ENCODE measurements around the gene FNBP1.

FNBP1 gene

DNA sequence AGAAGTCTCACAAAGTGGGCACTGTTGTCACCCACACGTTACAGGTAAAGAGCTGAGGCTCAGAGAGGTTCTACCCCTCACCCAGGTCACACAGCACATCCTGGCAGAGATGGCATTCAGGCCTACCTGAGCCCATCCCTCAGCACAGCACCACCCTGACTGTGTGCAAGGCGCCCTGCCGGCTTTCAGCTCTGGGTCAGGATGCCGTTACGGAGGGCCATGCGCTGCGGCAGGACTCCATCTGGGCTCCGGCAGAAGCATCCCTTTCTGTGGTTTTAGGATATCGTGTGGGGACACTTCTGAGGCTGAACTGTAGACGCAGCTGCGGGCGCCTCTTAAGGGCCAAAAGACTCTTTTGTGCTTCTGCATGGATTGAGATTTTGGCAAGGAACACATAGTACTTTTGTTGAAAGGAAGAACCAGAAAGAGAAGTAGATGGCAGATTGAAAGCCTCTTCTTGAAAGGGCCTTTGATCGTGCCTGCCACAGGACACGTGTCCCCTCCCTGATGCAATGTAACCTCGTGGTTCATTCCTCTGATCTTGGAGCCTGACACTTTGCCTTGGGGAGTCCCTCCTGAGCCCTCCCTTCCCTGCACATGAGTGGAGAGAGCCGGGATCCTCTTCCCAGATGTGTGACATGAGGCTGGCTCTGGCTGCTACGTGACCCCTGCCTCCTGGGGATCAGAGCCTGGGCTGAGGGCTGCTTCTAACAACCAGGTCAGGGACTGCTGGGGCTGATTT lies 176.4 kb downstream of the FNBP1 start:
- TF ChIP-seq ZFX (IDR thresholded peaks at IDR 0.05): no peak
- TF ChIP-seq, protein P1, sequence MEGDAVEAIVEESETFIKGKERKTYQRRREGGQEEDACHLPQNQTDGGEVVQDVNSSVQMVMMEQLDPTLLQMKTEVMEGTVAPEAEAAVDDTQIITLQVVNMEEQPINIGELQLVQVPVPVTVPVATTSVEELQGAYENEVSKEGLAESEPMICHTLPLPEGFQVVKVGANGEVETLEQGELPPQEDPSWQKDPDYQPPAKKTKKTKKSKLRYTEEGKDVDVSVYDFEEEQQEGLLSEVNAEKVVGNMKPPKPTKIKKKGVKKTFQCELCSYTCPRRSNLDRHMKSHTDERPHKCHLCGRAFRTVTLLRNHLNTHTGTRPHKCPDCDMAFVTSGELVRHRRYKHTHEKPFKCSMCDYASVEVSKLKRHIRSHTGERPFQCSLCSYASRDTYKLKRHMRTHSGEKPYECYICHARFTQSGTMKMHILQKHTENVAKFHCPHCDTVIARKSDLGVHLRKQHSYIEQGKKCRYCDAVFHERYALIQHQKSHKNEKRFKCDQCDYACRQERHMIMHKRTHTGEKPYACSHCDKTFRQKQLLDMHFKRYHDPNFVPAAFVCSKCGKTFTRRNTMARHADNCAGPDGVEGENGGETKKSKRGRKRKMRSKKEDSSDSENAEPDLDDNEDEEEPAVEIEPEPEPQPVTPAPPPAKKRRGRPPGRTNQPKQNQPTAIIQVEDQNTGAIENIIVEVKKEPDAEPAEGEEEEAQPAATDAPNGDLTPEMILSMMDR (conservative IDR thresholded peaks at IDR 0.05): no peak

DNA sequence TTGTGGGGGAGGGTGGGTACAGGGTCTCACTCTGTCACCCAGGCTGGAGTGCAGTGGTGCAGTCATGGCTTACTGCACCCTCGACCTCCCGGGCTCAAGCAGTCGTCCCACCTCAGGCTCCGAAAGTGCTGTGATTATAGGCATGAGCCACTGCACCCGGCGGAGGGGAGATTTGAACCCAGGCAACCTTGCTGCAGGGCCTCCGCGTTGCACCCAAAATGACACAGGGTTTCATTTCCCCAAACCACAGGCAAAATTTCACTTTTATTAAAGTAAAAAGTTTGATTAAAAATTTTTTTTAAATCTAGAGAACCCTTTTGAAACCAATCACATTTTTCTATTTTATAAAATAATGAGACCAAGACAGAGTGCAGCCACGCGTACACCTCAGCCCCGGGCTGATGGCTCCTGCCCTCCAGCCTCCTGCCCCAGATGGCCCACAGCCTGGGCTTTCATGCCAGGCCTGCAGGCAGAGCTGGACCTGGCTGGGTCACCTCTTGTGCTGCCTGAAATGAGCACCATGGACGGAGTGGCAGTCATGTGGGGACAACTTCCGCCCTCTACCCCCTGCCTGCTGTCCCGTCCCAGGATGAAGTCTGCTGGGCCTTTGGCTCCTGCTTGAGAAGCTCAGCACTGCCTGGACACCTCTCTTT lies 177.2 kb downstream of the FNBP1 start:
- no peak overlapping the region for H3K27ac ChIP-seq

More for the DNA sequence above, 176.4 kb downstream of the FNBP1 start:
- no peak overlapping the region for H3K27ac ChIP-seq

DNA sequence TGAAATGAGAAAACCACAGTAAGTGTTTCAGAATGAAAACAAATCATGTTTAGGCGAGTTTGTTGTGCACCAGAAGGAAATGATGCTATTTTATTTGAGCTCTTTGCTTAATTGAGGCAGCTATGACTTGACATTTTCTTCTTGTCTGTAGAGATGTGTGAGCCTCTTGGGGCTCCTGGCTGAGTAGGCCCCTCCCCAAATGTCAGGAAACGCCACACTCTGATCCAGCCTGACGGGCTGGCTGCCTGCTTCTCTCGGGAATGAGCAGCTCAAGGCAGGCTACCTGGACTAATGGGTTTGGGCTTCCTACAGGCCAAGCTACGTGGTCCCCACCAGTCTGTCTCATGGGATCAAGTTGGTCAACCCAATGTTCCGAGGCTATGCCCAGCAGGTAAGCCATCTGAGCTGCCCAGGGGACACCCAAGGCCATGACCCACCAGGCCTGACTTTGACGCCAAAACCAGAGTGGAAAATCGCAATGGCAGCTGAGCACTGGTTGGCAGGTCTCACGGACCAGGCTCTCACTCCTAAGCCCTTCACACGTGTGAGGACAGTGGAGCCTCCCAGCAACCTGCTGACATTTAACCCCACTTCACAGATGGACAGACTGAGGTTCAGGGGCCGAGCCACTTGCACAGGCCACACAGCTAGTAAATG lies 177.9 kb downstream of the FNBP1 start:
- no peak for TF ChIP-seq ZFX (IDR thresholded peaks at IDR 0.05)
- TF ChIP-seq, protein P1 (conservative IDR thresholded peaks at IDR 0.05): no peak
- H3K27ac ChIP-seq: no peak overlapping the region

More for the DNA sequence above, 177.2 kb downstream of the FNBP1 start:
- TF ChIP-seq ZFX (IDR thresholded peaks at IDR 0.05): no peak
- TF ChIP-seq, protein P1 (conservative IDR thresholded peaks at IDR 0.05): no peak

DNA sequence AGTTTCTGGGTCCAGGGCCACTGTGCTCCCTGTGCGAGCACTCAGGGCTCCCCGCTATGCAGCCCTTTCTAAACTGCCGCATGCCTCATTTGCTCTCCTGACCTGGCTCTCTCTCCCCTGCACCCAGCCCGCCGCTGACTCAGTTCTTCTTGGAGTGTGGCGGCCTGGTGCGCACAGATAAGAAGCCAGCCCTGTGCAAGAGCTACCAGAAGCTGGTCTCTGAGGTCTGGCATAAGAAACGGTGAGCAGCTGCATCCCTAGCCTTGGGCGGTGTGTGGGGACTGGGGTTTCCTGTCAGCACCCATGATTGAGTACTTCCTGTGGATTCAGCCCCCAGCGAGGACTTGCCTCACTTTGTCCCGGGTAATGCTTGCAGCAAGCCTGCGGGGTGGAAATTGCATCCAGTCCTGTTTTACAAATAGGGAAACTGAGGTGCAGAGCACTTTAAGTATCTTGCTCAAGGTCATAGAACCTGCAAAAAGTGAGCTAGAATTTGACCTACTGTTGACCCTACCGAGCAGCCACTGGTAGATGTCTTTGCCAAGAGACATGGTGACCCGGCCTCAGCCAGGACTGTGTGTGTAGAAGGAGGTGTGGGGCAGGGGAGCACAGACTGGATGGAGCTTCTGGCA lies 179.8 kb downstream of the FNBP1 start:
- TF ChIP-seq, protein P1 (conservative IDR thresholded peaks at IDR 0.05): no peak
- no peak for TF ChIP-seq ZFX (IDR thresholded peaks at IDR 0.05)

DNA sequence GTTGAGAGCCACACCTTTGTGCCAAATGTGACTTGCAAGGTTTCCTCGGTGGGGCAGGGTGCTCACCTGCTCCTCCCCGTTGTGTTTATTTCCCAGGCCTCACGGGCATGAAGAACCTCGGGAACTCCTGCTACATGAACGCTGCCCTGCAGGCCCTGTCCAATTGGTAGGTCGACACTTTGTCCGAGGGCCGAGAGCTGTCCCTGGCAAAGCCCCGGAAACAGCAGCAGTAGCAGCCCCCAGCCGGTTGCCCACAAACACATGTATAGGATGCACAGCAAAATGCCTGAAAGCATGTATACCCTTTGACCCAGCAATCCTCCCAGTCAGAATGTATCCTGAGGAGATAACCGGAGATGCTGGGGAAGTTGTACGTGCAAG lies 181.6 kb downstream of the FNBP1 start:
- no peak for TF ChIP-seq ZFX (IDR thresholded peaks at IDR 0.05)
- TF ChIP-seq, protein P1 (conservative IDR thresholded peaks at IDR 0.05): no peak
- H3K27ac ChIP-seq: no peak overlapping the region

More for the DNA sequence above, 179.8 kb downstream of the FNBP1 start:
- H3K27ac ChIP-seq: no peak overlapping the region

DNA sequence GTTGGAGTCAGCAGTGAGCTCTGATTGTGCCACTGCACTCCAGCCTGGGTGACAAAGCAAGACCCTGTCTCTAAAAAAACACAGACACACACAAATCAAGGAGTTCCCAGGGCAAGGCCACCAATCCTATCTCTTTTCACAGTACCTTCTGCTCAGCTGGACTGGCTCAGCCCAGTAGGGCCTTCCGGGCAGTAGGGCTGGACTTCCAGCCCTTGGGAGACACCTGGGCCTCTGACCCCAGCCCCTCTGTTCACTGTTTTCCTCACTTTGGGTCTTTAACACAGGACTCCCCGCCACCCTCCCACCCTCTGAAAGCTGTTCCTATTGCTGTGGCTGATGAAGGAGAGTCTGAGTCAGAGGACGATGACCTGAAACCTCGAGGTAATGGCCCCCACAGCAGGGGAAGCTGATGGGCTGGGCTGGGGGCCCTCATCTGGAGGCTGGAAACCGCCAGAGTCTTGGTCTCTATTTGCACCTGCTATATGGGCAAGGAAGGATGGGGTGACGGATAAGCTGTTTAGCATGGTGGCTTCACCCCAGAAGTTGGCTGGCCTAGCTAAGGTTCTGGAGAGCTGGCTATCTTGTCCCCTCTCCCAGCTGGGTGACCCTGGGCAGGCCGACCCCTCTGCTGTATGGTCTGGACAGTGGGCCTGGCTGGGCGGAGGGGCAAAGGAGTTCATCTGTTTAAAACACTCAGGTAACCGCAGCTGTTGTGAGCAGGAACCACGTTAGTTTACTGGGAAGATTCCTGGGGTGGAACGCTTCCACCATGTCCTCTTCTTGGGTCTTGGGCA lies 182.1 kb downstream of the FNBP1 start:
- TF ChIP-seq ZFX (IDR thresholded peaks at IDR 0.05): no peak
- TF ChIP-seq, protein P1 (conservative IDR thresholded peaks at IDR 0.05): no peak
- H3K27ac ChIP-seq: no peak overlapping the region
